Liver (tissue), 9 donors: ENCODE measurements around the gene SLC38A4. TPM values are rescaled to one million over a fixed set of nuclear protein-coding genes. Genes with fewer than 3 reads are reported as not detected.
A peak's percentile ranks its signal among the peaks of the same experiment; 100 is the strongest.

Experiments used
- DNase-seq: peaks from one replicate; pipeline ENCODE4 v3.0.0-alpha.2; 2017; ENCODE audit warnings: low spot score
- H3K27ac ChIP-seq, 2 donors: one replicate each; pipeline ENCODE4 v1.7.0; 2013; ENCODE audit warnings: inconsistent platforms in 2 of 2, low read length in 2 of 2, control low read depth in 1 of 2, low read depth in 1 of 2, mild to moderate bottlenecking in 1 of 2
- H3K27me3 ChIP-seq, 4 donors: one replicate each; pipeline versions ENCODE4 v1.6.1 to v1.7.0; 2013; ENCODE audit warnings: low read length in 3 of 4, inconsistent platforms in 1 of 4, mild to moderate bottlenecking in 1 of 4, moderate library complexity in 1 of 4; ENCODE audit not compliant: control insufficient read depth in 4 of 4, insufficient read depth in 4 of 4
- H3K36me3 ChIP-seq, 4 donors: one replicate each; pipeline versions ENCODE4 v1.6.1 to v1.7.0; 2013; ENCODE audit warnings: low read length in 3 of 4, mild to moderate bottlenecking in 3 of 4, low read depth in 1 of 4, moderate library complexity in 1 of 4; ENCODE audit not compliant: control insufficient read depth in 4 of 4, insufficient read depth in 3 of 4
- H3K4me1 ChIP-seq, 4 donors: one replicate each; pipeline versions ENCODE4 v1.6.1 to v1.7.0; 2013; ENCODE audit warnings: low read length in 3 of 4, mild to moderate bottlenecking in 3 of 4, moderate library complexity in 1 of 4; ENCODE audit not compliant: control insufficient read depth in 4 of 4, insufficient read depth in 4 of 4
- H3K4me3 ChIP-seq, 3 donors: one replicate each; pipeline versions ENCODE4 v1.6.1 to v1.7.0; 2013; ENCODE audit warnings: low read length in 3 of 3, control low read depth in 1 of 3, low read depth in 1 of 3, mild to moderate bottlenecking in 1 of 3
- H3K9ac ChIP-seq, 2 donors: one replicate each; pipeline ENCODE4 v1.7.0; 2013; ENCODE audit warnings: low read length in 2 of 2, mild to moderate bottlenecking in 2 of 2, moderate library complexity in 2 of 2, control low read depth in 1 of 2, low read depth in 1 of 2
- H3K9me3 ChIP-seq, 4 donors: one replicate each; pipeline versions ENCODE4 v1.6.1 to v1.7.0; 2013; ENCODE audit warnings: low read length in 3 of 4; ENCODE audit not compliant: control insufficient read depth in 4 of 4
- ATF3 ChIP-seq: IDR thresholded peaks from 2 replicates; pipeline ENCODE4 v1.6.1; 2016; ENCODE audit warnings: antibody characterized with exemption
- EGR1 ChIP-seq, 2 donors: IDR thresholded peaks; 2 replicates each; pipeline ENCODE4 v1.6.1; 2016 to 2018; ENCODE audit warnings: antibody characterized with exemption in 2 of 2, low read depth in 2 of 2
- FOXA1 ChIP-seq: IDR thresholded peaks from 2 replicates; pipeline ENCODE4 v1.6.1; 2016; ENCODE audit warnings: antibody characterized with exemption
- FOXA2 ChIP-seq: IDR thresholded peaks from 2 replicates; pipeline ENCODE4 v1.6.1; 2016; ENCODE audit warnings: antibody characterized with exemption
- GABPA ChIP-seq, 2 donors: IDR thresholded peaks in 1 of 2; conservative IDR thresholded peaks in 1 of 2; 2 replicates each; pipeline ENCODE4 v1.6.1; 2016; ENCODE audit warnings: antibody characterized with exemption in 2 of 2, mild to moderate bottlenecking in 1 of 2, moderate library complexity in 1 of 2
- HNF4A ChIP-seq, 2 donors: conservative IDR thresholded peaks; 2 replicates each; pipeline ENCODE4 v1.6.1; 2016; ENCODE audit warnings: antibody characterized with exemption in 2 of 2, mild to moderate bottlenecking in 2 of 2
- HNF4G ChIP-seq: IDR thresholded peaks from 2 replicates; pipeline ENCODE4 v1.6.1; 2016; ENCODE audit warnings: antibody characterized with exemption
- JUND ChIP-seq, 2 donors: IDR thresholded peaks; 2 replicates each; pipeline ENCODE4 v1.6.1; 2016; ENCODE audit warnings: antibody characterized with exemption in 2 of 2
- NR2F2 ChIP-seq: IDR thresholded peaks from 2 replicates; pipeline ENCODE4 v1.6.1; 2016; ENCODE audit warnings: antibody characterized with exemption
- RAD21 ChIP-seq, 2 donors: IDR thresholded peaks; 2 replicates each; pipeline ENCODE4 v1.6.1; 2016; ENCODE audit warnings: antibody characterized with exemption in 2 of 2, mild to moderate bottlenecking in 2 of 2
- RXRA ChIP-seq, 2 donors: IDR thresholded peaks; 2 replicates each; pipeline ENCODE4 v1.6.1; 2017 to 2018; ENCODE audit warnings: antibody characterized with exemption in 2 of 2, mild to moderate bottlenecking in 1 of 2
- SP1 ChIP-seq: IDR thresholded peaks from 2 replicates; pipeline ENCODE4 v1.6.1; 2018; ENCODE audit warnings: antibody characterized with exemption, mild to moderate bottlenecking
- TAF1 ChIP-seq: conservative IDR thresholded peaks from 2 replicates; pipeline ENCODE4 v1.6.1; 2016; ENCODE audit warnings: antibody characterized with exemption, mild to moderate bottlenecking
- YY1 ChIP-seq: IDR thresholded peaks from 2 replicates; pipeline ENCODE4 v1.6.1; 2016; ENCODE audit warnings: antibody characterized with exemption, mild to moderate bottlenecking
- ZBTB33 ChIP-seq: IDR thresholded peaks from 2 replicates; pipeline ENCODE4 v1.6.1; 2016; ENCODE audit warnings: antibody characterized with exemption
- WGBS: extraction: QIAGEN DNeasy Blood & Tissue Kit; methylation state at CpG from one replicate; pipeline ENCODE4 v1.1.7; 2013; 5-methylcytosine and 5-hydroxymethylcytosine counted together
- polyA plus RNA-seq, 2 donors: library from polyadenylated mRNA; stranded (reverse) in 1 of 2; unstranded in 1 of 2; fragments of 200-250 nt in 1 of 2; fragments of >200 nt in 1 of 2; fragmentation: Nextera tagmentation in 1 of 2; extraction: Ambion mirVana in 1 of 2; gene quantifications; one replicate each; pipeline versions ENCODE4 v1.2.1 to v1.2.3, GENCODE V29; 2013 to 2015
- total RNA-seq, 2 donors: library from RNA; depleted of rRNA; stranded (reverse); fragments of >200 nt; gene quantifications; one replicate each; pipeline ENCODE4 v1.2.3, GENCODE V29; 2014
- TF ChIP-seq, protein P1 (sequence below): IDR thresholded peaks from 2 replicates; pipeline ENCODE4 v1.6.1; 2016; ENCODE audit warnings: antibody characterized with exemption, mild to moderate bottlenecking
- donor health status: healthy.
- donor health status: healthy.
- donor health status: healthy.
- donor health status: healthy.
- donor health status: healthy.

Gene SLC38A4
- total and polyA plus RNA-seq, 4 donors, result 92.0 to 389 (median 169) TPM

DNA sequence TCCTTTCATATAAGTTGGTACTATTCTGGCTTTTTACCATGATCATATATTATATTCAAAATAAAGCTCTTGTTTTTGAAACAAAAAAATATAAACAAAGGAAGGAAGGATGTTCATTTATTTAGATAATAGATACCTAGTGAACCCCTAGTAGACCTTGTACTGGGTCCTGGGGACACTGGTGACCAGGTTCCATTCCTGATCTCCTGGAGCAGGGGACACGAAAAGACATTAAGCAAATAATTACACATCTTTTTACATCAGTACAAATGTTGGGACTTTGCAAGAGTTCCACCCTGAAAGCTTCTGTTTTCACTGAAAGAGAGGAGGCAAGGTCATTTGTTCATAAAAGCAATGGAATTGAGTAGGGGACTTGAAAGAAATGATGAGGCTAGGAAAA lies 49.3 kb upstream of the SLC38A4 start:
- 36% methylated on average over 1 of the region's 1 CpG for WGBS
- Histone ChIP-seq H3K9me3 (peaks cover 0 to 5% (median 4%) of the 10 kb centered on the region in 4 donors), H3K4me3 (no peak overlapping the region), H3K27me3 (no peaks in the 10 kb centered on the region), H3K27ac (no peak overlapping the region), H3K4me1 (peaks cover 0 to 1% (median 0%) of the 10 kb centered on the region in 4 donors), H3K9ac (no peak overlapping the region), H3K36me3 (no peaks in the 10 kb centered on the region)
- TF ChIP-seq TAF1 (no peak), FOXA1 (no peak), HNF4A (conservative IDR thresholded peaks at IDR 0.05) (peak; percentile 65 to 83), GABPA (IDR thresholded peaks at IDR 0.05 in 1 of 2, conservative IDR thresholded peaks at IDR 0.05 in 1 of 2) (no peak), RXRA (IDR thresholded peaks at IDR 0.05) (no peak), JUND (IDR thresholded peaks at IDR 0.05) (no peak), NR2F2 (no peak), ZBTB33 (no peak)
- DNase-seq, result no peak

- H3K4me1 ChIP-seq, result peaks cover 0 to 1% (median 0%) of the 10 kb centered on the region in 4 donors
- H3K9me3 ChIP-seq, result peaks cover 0 to 5% (median 4%) of the 10 kb centered on the region in 4 donors
- TF ChIP-seq FOXA1 (no peak), RAD21 (IDR thresholded peaks at IDR 0.05) (peak in 1 of 2 donors; percentile 13)
- no peak for DNase-seq
- WGBS, result 56% methylated on average over 3 of the region's 3 CpGs
- no peak overlapping the region for H3K4me3 ChIP-seq
- no peaks in the 10 kb centered on the region for H3K27me3 ChIP-seq
- H3K36me3 ChIP-seq, result no peaks in the 10 kb centered on the region
- H3K9ac ChIP-seq, result no peak overlapping the region
- no peak overlapping the region for H3K27ac ChIP-seq
Measured at GRCh38 chr12:46874642-46875041, 48.8 kb upstream of the SLC38A4 start.

GRCh38 chr12:46872135-46872534 lies 46.3 kb upstream of the SLC38A4 start:
- Histone ChIP-seq H3K4me3 (no peak overlapping the region), H3K9ac (no peak overlapping the region), H3K27ac (no peak overlapping the region), H3K36me3 (no peaks in the 10 kb centered on the region), H3K27me3 (no peaks in the 10 kb centered on the region), H3K9me3 (peaks cover 0 to 5% (median 3%) of the 10 kb centered on the region in 4 donors), H3K4me1 (peaks cover 0 to 1% (median 0%) of the 10 kb centered on the region in 4 donors)
- no peak for DNase-seq
- WGBS, result 94% methylated on average over 4 of the region's 4 CpGs
- TF ChIP-seq GABPA (IDR thresholded peaks at IDR 0.05 in 1 of 2, conservative IDR thresholded peaks at IDR 0.05 in 1 of 2), result no peak
- no peak for TF ChIP-seq HNF4A (conservative IDR thresholded peaks at IDR 0.05)
- no peak for TF ChIP-seq HNF4G
- TF ChIP-seq, protein P1, sequence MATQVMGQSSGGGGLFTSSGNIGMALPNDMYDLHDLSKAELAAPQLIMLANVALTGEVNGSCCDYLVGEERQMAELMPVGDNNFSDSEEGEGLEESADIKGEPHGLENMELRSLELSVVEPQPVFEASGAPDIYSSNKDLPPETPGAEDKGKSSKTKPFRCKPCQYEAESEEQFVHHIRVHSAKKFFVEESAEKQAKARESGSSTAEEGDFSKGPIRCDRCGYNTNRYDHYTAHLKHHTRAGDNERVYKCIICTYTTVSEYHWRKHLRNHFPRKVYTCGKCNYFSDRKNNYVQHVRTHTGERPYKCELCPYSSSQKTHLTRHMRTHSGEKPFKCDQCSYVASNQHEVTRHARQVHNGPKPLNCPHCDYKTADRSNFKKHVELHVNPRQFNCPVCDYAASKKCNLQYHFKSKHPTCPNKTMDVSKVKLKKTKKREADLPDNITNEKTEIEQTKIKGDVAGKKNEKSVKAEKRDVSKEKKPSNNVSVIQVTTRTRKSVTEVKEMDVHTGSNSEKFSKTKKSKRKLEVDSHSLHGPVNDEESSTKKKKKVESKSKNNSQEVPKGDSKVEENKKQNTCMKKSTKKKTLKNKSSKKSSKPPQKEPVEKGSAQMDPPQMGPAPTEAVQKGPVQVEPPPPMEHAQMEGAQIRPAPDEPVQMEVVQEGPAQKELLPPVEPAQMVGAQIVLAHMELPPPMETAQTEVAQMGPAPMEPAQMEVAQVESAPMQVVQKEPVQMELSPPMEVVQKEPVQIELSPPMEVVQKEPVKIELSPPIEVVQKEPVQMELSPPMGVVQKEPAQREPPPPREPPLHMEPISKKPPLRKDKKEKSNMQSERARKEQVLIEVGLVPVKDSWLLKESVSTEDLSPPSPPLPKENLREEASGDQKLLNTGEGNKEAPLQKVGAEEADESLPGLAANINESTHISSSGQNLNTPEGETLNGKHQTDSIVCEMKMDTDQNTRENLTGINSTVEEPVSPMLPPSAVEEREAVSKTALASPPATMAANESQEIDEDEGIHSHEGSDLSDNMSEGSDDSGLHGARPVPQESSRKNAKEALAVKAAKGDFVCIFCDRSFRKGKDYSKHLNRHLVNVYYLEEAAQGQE, result no peak
- no peak for TF ChIP-seq TAF1
- no peak for TF ChIP-seq RAD21 (IDR thresholded peaks at IDR 0.05)
- no peak for TF ChIP-seq ATF3
- TF ChIP-seq EGR1 (IDR thresholded peaks at IDR 0.05; ENCODE audit: low read depth in 2 of 2), result no peak
- TF ChIP-seq YY1, result no peak
- no peak for TF ChIP-seq ZBTB33
- TF ChIP-seq SP1, result no peak
- no peak for TF ChIP-seq FOXA2
- no peak for TF ChIP-seq RXRA (IDR thresholded peaks at IDR 0.05)
